ENCODE measurements around the gene NEFH.

Gene NEFH

DNA sequence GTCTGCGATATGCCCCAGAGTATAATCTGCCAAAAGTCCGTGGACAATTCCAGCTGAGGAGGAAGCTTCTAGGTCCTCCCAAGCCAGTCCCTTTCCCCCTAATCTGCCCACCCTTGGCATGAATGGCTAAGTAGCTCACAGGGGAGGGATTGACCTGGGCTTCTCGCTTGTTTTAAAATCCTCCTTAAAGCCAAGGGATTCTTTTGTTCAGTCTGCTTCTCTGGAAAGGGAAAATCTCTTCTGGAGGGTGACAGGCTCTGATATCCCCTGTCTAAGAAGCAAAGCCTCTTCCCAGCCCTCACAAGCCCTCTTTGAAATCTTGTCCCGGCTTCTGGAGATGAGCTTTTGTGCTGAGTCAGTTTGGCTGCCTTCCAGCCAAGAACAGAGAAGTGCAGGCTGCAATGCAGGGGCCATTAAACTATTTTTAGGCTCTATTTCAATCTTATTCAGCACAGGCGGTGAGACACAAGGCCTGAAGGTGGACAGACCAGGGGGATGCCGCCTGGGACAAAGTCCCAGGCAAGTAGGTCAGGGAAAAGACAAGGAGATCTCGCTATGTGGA, 23.9 kb downstream of the NEFH start:
- DNase-seq = no peak

DNA sequence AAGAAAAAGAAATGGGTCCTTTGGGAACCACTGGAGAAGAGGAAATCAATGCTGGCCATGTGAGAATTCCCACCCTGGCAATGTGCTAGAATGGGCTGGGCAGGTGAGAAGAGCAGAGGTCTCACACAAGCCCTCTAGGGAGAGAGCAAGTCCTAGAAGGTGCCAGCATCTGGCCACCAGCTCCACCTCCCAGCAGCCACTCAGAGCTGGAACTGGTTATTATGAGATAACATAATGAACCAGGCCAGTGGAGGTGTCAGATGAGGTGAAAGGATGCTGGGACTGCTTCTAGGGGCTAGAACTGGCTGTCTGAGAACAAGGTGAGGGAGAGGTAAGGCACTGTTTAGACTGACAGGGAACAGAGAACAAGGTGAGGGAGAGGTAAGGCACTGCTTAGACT, 29.3 kb downstream of the NEFH start:
- no peak for DNase-seq

DNA sequence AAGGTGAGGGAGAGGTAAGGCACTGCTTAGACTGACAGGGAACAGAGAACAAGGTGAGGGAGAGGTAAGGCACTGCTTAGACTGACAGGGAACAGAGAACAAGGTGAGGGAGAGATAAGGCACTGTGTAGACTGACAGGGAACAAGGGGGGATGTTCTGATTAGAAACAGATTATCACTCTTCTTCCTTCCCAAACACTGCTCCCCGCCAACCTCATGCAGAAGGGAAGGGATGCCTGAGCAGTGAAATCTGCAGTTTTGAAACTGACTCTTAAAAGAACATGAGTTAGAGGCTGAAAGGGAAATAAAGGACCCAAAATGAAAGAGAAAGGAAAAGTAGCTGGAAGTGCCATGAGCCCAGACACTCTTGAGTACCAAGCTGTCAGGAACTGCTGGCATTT, 29.8 kb downstream of the NEFH start:
- DNase-seq = no peak

DNA sequence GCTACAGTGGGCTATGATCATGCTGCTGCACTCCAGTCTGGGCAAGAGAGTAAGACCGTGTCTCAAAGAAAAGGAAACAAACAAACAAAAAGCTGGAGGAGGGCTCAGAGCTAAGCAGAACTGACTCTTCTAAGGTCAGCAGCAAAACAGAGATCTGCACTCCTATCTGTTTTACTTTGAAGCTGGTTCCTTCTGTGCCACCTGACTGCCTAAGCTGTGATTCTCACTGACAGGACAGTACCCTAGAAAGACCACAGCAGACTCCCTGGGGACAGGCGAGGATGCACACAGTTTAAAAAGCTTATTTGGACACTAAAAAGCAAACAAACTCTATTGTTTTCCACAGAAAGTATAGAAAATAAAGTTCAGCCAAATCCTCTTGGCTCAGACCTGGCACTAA, 30.5 kb downstream of the NEFH start:
- DNase-seq = no peak

DNA sequence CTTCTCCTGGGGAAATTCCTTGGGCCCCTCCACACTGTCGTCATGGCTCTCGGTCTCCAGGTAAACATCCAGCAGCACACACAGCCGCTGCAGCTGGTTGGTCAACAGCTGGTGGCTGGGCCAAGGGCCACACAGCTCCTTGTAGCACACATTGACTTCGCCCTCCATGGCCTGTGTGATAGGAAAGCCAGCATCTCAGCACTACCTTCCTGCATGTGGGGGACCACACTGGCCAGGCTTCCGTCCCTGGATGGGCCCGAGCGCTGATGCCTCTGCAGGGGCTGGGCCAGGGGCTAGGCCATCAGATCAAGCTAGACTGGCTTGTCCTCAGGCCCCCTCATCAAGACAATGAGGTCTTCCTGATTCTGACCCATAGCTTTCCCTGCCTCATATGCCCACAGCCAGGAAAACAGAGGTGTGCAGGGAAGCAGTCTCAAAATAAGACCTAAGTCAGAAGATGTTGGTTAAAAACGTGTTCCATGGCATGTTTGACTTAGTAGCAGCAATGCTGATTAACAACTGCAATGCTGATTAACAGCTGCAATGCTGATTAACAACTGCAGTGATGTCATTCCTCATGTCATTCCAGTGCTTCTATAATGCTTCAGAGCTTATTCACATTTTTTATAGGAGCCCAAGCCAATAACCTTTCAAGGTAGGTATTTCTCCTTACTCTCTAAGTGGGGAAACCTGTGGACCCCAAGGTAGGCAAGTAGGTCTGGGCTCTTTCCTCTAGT, 31.3 kb downstream of the NEFH start:
- no peak for DNase-seq

DNA sequence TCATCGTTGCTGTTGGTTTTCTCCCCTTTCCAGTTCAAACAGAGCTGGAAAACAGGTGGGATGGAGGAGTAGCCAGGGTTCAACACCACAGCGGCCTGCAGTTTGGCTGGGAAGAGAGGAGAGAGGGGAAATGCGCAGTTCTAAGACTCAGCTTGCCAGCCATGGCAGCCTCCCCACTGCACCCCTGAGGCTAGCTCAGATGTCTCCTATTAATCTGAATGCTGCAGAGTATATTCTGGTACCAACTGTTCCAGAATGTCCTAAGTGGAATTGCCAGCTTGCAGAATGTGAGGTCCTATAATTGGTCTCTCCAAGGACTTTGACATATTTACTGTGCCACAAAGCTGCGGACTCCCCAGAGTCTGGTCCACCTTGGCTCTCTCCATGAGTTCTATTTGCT, 32.0 kb downstream of the NEFH start:
- DNase-seq = no peak

DNA sequence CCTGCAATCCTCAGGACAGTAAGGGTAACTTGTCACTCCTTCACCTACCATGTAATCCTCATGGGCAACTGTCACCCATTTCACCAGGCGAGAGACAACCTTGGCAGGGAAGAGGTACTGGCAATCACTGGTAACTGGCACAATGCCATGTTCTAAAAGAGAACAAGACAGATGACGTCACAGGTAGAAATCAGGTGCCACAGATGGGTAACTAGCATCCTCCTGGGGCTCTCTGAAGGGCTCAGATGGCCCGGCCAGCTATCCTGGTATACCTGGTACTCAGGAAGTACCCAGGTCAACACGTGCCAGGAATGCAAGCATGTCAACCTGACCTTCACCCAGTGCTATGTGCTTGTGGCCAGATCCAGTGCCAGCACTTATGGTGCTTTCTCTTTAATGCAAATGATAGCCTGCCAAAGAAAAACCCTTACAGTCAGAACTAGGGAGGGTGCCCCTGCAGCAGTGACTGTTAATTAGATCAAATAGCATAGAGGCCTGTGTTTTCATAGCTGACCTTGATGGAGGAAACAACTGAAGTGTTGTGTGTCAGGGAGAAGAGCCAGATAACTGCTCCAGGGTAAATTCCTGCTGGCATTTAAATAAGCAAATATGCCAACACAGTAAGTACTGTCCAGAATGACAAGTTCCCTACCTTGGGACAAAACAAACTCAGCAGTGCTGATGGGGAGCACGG, 37.3 kb downstream of the NEFH start:
- no peak for DNase-seq

DNA sequence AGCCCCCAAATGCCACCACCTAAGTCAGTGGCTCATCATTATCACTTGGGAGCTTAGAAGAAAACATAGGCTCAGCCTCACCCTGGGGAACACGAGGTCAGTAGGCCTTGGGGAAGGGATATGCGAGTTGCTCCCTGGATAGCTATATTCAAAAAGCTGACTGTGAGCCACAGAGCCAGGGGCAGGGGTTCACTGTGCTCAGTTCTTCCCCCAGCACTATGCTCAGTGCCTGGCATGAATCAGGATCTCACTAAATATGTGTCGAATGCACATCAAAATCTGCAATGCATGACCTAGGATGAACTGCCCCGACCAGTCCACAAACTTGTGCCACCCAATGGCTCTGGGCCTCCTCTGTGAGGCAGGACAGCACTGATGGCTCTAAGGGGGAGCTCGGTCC, 38.4 kb downstream of the NEFH start:
- no peak for DNase-seq

DNA sequence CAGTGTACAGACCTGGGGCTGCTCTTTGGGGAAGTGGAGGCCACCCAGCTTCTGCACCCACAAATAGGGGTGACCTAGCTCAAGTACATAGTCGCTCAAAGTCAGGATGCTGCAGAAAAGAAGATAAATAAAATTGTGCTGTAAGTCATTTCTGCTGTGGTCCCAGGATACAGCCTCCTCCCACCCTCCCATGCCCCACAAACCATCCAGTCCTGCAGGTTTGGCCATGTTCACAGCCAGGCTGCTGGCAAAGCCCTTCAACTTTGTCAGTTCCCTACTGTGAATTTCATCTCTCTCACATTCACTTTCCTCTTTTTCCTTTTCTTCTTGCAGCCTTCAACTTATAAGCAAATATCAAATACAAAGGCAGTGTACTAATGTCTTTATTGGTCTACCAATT, 40.0 kb downstream of the NEFH start:
- no peak for DNase-seq

DNA sequence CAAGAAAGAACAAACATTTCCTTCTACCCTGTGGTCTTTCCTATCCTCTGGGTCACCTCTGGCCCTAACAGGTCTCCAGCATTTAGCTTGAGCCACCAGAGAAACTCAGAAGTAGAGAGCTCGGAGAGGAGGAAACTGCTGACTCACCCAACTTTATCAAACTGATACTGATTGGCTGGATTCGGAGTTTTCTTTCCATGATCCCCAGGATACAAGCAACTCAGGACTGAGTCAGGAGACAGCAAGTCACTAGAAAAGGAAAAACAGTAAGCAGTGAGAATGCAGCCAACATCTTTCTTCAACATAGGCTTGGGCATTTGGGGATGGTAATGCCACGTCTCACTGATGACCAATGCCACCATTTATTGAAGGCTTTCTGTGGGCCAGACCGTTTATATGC, 40.8 kb downstream of the NEFH start:
- no peak for DNase-seq

DNA sequence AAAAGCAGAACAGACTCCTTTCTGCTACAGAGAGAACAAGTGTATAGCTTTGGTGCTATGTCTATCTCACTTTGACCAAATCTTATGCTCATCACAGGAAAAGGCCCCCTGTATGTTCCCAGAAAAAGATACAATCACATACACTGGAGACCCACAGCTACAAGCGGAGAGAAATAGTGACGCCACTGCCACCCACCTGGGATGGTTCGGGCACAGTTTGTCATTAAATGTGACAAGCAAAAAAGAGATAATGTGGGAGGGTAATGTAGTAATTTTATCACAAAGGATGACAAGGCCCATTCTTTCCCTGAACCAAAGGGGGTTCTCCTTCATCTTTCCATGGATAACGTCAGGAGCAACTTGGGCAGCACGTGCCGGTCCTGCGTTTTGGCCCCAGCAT, 41.5 kb downstream of the NEFH start:
- DNase-seq = no peak

DNA sequence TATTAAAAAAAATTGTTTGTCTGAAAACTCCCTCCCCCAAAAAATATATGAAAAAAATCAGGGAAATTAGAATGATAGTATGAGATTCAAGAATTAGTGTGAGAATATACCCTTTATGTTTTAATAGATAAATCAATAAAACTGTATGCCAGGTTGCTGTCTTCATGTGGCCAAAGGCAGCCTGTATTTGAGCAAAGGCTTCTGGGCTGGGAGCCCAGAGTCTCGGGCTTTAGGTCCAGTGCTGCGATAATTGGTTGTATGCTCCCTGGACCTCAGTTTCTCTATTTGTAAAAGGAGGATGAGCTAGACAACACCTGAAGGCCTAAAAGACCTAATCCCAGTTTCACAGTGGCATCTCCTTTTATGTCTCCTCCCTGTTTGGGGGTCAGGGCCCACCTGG, 43.7 kb downstream of the NEFH start:
- no peak for DNase-seq

DNA sequence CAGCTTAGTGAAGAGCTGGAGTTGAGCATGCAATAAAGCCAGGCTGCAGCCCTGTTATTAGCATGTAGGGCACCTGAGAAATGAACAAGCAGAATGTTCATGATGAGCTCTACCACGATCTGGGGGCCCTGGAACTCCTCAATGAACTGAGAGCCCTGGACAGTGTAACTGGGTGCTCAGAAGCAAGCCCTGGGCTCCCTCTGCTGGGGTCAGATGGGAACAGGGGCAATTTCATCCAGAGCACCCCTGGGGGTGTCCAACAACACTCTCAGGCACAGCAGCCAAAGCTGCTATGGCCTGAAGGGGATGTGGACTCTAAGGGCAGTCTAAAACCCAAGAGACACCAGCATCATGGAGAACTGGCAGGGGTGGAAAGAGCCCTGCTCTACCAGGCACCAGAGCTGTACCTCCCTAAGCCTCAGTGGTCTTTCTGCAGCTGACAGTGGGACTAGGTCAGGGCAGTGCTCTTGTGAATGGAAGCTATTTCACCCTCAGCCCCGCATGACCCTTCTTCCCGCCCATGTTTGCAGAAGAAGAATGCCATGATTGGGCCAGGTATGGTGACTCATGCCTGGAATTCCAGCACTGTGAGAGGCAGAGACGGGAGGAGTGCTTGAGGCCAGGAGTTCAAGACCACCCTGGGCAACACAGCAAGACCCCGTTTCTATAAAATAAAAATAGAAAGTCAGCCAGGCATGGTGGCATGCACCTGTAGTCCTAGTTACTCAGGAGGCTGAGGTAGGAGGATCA, 44.6 kb downstream of the NEFH start:
- peak; percentile 61 for DNase-seq

DNA sequence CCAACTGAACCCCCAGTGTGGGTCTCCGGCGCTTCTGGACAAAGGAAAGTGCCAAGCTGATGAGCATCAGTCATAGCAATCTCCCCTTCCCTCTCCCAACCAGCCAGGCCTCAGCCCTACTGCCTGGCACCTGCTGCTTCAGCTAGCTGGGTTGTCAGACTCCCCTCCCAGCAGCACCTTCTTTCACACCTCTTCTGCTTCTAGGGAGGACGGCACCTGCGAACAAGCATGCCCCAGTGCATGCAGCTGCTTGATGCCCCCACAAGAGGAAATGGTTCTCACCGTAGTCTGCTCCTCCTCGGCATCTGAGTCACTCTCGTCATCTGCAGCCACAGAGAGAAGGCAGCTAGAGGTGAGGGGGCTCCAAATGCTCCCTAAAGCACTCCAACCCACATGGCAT, 48.1 kb downstream of the NEFH start:
- DNase-seq = no peak

DNA sequence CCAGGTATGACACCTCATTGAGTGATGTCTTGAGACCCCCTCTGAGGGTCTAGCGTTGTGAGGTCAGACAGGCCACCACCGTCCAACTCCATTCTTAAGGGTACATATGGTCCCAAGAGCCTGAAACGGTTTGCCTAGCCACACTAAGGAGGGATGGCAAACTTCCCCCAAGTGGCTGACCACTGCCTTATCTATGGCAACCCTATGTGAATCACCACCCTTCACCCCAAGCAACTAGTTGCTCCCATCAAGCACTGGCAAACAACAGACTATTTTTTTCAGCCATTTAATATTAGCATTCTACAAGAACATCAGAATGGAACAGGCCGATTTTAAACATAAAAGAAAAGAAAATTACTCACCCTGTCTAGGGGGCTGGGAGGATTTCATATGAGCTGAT, 50.7 kb downstream of the NEFH start:
- DNase-seq = no peak

DNA sequence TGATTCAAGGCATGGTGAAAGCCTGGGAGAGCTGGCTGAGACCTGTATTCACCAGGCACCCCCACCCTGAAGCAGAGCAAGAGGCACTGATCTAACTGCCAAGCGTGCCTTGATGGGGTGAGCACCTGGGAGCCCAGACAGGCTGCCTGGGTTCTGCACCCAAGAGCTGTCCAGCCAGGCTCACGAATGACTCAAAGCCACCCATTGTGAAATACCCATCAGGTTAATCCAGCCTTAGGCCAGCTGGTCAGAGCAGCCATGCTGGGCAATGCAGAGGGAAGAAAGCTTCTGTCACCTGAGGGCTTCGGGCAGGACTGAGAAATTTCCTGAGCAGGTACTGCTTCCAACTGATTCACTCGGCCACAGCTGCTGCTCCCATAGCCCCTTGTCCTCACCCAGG, 51.4 kb downstream of the NEFH start:
- DNase-seq = no peak

DNA sequence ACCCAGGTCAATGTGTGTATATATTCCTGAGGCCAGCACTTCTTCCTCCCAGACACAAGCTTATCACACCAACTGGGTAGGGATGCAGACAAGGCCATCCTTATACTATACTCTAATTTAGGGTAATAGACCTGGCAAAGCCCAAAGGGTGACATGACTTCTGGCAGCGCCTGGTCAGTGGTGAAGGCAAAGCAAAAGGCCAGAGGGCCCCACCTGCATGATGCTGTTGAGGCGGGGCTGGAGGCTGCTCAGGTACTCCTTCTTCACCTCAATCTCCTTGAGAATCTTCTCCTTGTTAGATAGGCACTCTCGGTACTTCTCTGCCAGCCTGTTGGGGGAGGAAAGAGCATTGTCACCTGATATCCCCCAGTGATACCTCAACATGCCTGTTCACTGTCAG, 56.4 kb downstream of the NEFH start:
- no peak for DNase-seq

DNA sequence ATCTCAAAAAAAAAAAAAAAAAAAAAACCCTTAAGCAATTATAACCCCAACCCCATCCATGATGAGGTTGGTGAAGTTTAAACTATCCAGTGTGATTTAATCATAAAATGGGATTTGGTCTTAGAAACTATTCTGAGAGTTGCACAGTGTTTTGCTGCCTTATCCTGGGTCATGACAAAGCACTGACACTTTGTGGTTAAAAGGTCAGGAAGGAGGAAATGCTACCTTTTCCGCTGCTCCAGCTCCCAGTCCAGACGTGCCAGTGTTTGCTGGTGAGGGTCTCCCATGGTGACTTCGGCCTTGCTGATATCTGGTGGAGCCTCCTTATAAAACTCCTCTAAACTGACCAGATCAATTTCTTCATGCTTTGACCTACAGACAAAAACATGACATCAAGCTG, 59.1 kb downstream of the NEFH start:
- no peak for DNase-seq

Data from islet precursor cell (in vitro differentiated cells).